A549 (cell line): ENCODE results near the gene PLD2. TPM values are rescaled to one million over a fixed set of nuclear protein-coding genes. Genes with fewer than 3 reads are reported as not detected.
A peak's percentile ranks its signal among the peaks of the same experiment; 100 is the strongest.

Experiments used
- ATAC-seq, 2 experiments: fragments of 200-7000 bp in 1 of 2; fragments of >200 bp in 1 of 2; cut with Nextera tagmentation in 1 of 2; cut with Tn5 transposase in 1 of 2; 3 replicates each; pipeline versions ENCODE4 v1.8.0 to v1.9.1; 2018 to 2020; ENCODE audit warnings: mild to moderate bottlenecking in 1 of 2, moderate library complexity in 1 of 2
- CTCF ChIA-PET: fragments of 300-600 bp; sonication (Branson Sonifier 250); formaldehyde crosslinking; extraction: SDS; loops from one replicate; lab custom pipeline; 2021; ENCODE audit warnings: antibody characterized with exemption, inconsistent platforms; lab: Yijun Ruan, JAX
- POLR2A ChIA-PET: fragments of 350-600 bp; formaldehyde crosslinking; extraction: SDS; loops from one replicate; lab custom pipeline; 2021; ENCODE audit warnings: antibody characterized with exemption, inconsistent platforms; lab: Yijun Ruan, JAX
- DNase-seq, 2 experiments: peaks; one replicate each; pipeline versions ENCODE4 v3.0.0 to v3.0.0-alpha.2; 2011 to 2016; ENCODE audit warnings: low read depth in 1 of 2, low spot score in 1 of 2
- FAIRE-seq: peaks from 2 replicates; lab custom pipeline; 2011; peaks lifted over from hg19 to GRCh38; lab: Jason Lieb, UNC
- H3K27ac ChIP-seq, 2 experiments: fragments of >200 bp; sonication (Bioruptor Twin); formaldehyde crosslinking; 3 replicates each; pipeline ENCODE4 v1.5.1; 2016 to 2017
- H3K4me1 ChIP-seq: fragments of >200 bp; sonication (Bioruptor Twin); formaldehyde crosslinking; 3 replicates; pipeline ENCODE4 v1.6.1; 2016
- H3K4me2 ChIP-seq: fragments of >200 bp; sonication (Bioruptor Twin); formaldehyde crosslinking; 3 replicates; pipeline ENCODE4 v1.6.1; 2016
- H3K4me3 ChIP-seq: fragments of >200 bp; sonication (Bioruptor Twin); formaldehyde crosslinking; 3 replicates; pipeline ENCODE4 v1.5.1; 2016
- H3K9me3 ChIP-seq: fragments of >200 bp; sonication (Bioruptor Twin); formaldehyde crosslinking; 3 replicates; pipeline ENCODE4 v1.6.1; 2016
- CHD2 ChIP-seq: fragments of 150-350 bp; IDR thresholded peaks from 2 replicates; pipeline ENCODE4 v1.6.1; 2014; ENCODE audit warnings: low read length; ENCODE audit not compliant: partially characterized antibody
- EP300 ChIP-seq, 2 experiments: fragments of >200 bp; sonication (Bioruptor Twin); formaldehyde crosslinking; IDR thresholded peaks; 2 replicates in 1 of 2; 3 replicates in 1 of 2; pipeline ENCODE4 v1.6.1; 2016 to 2017
- GATA3 ChIP-seq: IDR thresholded peaks from 2 replicates; pipeline ENCODE4 v1.6.1; 2012; ENCODE audit warnings: borderline replicate concordance
- HOXB13 ChIP-seq: fragments of 250-450 bp; sonication (Bioruptor Pico); IDR thresholded peaks from 2 replicates; pipeline ENCODE4 v1.5.0; 2020; ENCODE audit warnings: low read depth, mild to moderate bottlenecking, moderate library complexity
- JUNB ChIP-seq: fragments of >200 bp; sonication (Bioruptor Twin); formaldehyde crosslinking; IDR thresholded peaks from 2 replicates; pipeline ENCODE4 v1.6.1; 2016
- KDM1A ChIP-seq: fragments of 200-600 bp; sonication (generic); IDR thresholded peaks from 2 replicates; pipeline ENCODE4 v1.6.1; 2016; ENCODE audit warnings: low read depth, mild to moderate bottlenecking
- MAZ ChIP-seq: fragments of 150-350 bp; IDR thresholded peaks from 2 replicates; pipeline ENCODE4 v1.6.1; 2014; ENCODE audit warnings: antibody characterized with exemption, low read depth, low read length, borderline replicate concordance
- MYC ChIP-seq: IDR thresholded peaks from 2 replicates; pipeline ENCODE4 v1.6.1; 2012; ENCODE audit warnings: mild to moderate bottlenecking, inconsistent platforms, low read length, improper control_type of control experiment, borderline replicate concordance
- PHF8 ChIP-seq: fragments of 200-600 bp; sonication (generic); IDR thresholded peaks from 2 replicates; pipeline ENCODE4 v1.6.1; 2016; ENCODE audit warnings: low read depth, mild to moderate bottlenecking, antibody characterized with exemption, moderate library complexity, borderline replicate concordance
- POLR2A ChIP-seq: IDR thresholded peaks from 2 replicates; pipeline ENCODE4 v1.6.1; 2012; ENCODE audit warnings: mild to moderate bottlenecking, low read length
- RNF2 ChIP-seq: fragments of 200-600 bp; sonication (generic); IDR thresholded peaks from 2 replicates; pipeline ENCODE4 v1.6.1; 2016; ENCODE audit warnings: low read depth, mild to moderate bottlenecking, antibody characterized with exemption, moderate library complexity, borderline replicate concordance
- SMC3 ChIP-seq: fragments of >200 bp; sonication (Bioruptor Twin); formaldehyde crosslinking; IDR thresholded peaks from 3 replicates; pipeline ENCODE4 v1.6.1; 2018; ENCODE audit warnings: inconsistent platforms
- TFCP2L1 ChIP-seq: fragments of 250-450 bp; sonication (Bioruptor Pico); IDR thresholded peaks from 2 replicates; pipeline ENCODE4 v1.5.0; 2021; ENCODE audit warnings: mild to moderate bottlenecking
- TP53 ChIP-seq: fragments of 250-450 bp; sonication (Bioruptor Pico); IDR thresholded peaks from 2 replicates; pipeline ENCODE4 v1.5.0; 2021; ENCODE audit warnings: mild to moderate bottlenecking, moderate library complexity
- ZC3H11A ChIP-seq: fragments of 450-650 bp; IDR thresholded peaks from 2 replicates; pipeline ENCODE4 v1.6.1; 2014; ENCODE audit warnings: antibody characterized with exemption, mild to moderate bottlenecking
- ZSCAN20 ChIP-seq: fragments of 250-450 bp; sonication (Bioruptor Pico); IDR thresholded peaks from 2 replicates; pipeline ENCODE4 v1.8.0; 2022; ENCODE audit warnings: mild to moderate bottlenecking, moderate library complexity
- WGBS: methylation state at CpG from one replicate; pipeline ENCODE4 v1.1.6; 2017; ENCODE audit errors: missing lambda C conversion rate; 5-methylcytosine and 5-hydroxymethylcytosine counted together
- polyA plus RNA-seq, 4 experiments: library from polyadenylated mRNA; depleted of rRNA in 3 of 4; stranded (reverse); fragments of >200 nt; fragmentation: RNase III in 1 of 4; extraction: RNeasy Plus Mini Kit Qiagen cat#74134 plus additional on column Dnase treatment in 1 of 4; gene quantifications; 2 replicates in 3 of 4; 3 replicates in 1 of 4; pipeline ENCODE4 v1.2.3, GENCODE V29; 2011 to 2017
- TF ChIP-seq, protein P1 (sequence below): IDR thresholded peaks from 2 replicates; pipeline ENCODE4 v1.6.1; 2012
- TF ChIP-seq, protein P2 (sequence below): fragments of 250-450 bp; sonication (Bioruptor Pico); IDR thresholded peaks from 2 replicates; pipeline ENCODE4 v1.5.0; 2020; ENCODE audit warnings: low read depth, mild to moderate bottlenecking, moderate library complexity
- TF ChIP-seq, protein P3 (sequence below): fragments of 150-350 bp; IDR thresholded peaks from 2 replicates; pipeline ENCODE4 v1.6.1; 2014; ENCODE audit warnings: low read depth, mild to moderate bottlenecking, low read length
- TF ChIP-seq, protein P4 (sequence below): IDR thresholded peaks from 2 replicates; pipeline ENCODE4 v1.6.1; 2012
- TF ChIP-seq, protein P5 (sequence below): fragments of 250-450 bp; sonication (Bioruptor Pico); IDR thresholded peaks from 2 replicates; pipeline ENCODE4 v1.5.0; 2021; ENCODE audit warnings: mild to moderate bottlenecking, moderate library complexity, borderline replicate concordance

The PLD2 gene
- polyA plus RNA-seq, 2 of the 4 experiments (the other 2 are of a cell fraction): 17.0 to 23.0 TPM

DNA sequence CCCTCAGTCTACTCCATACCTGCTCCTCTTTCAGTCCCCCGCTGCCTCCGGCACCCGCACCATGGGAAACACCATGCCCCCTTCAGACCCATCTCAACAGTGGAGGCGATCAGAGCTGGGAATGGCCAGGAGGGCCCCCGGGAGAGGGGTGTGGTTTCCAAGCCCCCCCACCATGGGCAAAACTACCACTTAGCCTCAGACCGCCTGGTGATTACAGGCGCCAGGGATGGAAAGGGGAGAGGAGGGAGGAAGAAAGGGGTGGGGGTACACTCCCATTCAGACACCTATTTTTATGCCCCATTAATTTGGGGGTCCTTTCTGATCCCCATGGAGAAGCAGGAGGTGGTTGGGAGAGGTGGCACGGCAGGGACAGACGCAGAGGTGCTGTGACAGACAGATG, 4.7 kb upstream of the PLD2 start, which contains the start of gene C17orf114:
C17orf114 (minus strand) TSS at position 101 of the 400 bp plus-strand sequence.
- CTCF ChIA-PET: interaction anchor here (0.6 to 5.5 kb wide), 3 partner anchors 13 to 497 kb away, joined by 3 to 38 read pairs (median 5); partner anchors contain the start of genes GLTPD2 and MED11
- peaks cover 6% of the 10 kb centered on the region; the same call in 2 of the 3 replicates for H3K4me1 ChIP-seq
- ATAC-seq (no peak), FAIRE-seq (no peak)
- no peaks in the 10 kb centered on the region for H3K9me3 ChIP-seq
- H3K4me2 ChIP-seq: no peak within 1 kb of the TSS
- TF ChIP-seq EP300 (IDR thresholded peaks at IDR 0.05) (no peak), CHD2 (no peak), HOXB13 (CRISPR knock-in tag) (no peak), MAZ (no peak), GATA3 (no peak), MYC (no peak), ZC3H11A (no peak), RNF2 (no peak), ZSCAN20 (CRISPR knock-in tag) (no peak), POLR2A (no peak), TP53 (CRISPR knock-in tag) (no peak), PHF8 (no peak), SMC3 (no peak), KDM1A (no peak), JUNB (no peak)
- TF ChIP-seq, protein P1, sequence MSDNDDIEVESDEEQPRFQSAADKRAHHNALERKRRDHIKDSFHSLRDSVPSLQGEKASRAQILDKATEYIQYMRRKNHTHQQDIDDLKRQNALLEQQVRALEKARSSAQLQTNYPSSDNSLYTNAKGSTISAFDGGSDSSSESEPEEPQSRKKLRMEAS: no peak
- TF ChIP-seq, protein P2, sequence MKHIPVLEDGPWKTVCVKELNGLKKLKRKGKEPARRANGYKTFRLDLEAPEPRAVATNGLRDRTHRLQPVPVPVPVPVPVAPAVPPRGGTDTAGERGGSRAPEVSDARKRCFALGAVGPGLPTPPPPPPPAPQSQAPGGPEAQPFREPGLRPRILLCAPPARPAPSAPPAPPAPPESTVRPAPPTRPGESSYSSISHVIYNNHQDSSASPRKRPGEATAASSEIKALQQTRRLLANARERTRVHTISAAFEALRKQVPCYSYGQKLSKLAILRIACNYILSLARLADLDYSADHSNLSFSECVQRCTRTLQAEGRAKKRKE: no peak
- TF ChIP-seq, protein P3, sequence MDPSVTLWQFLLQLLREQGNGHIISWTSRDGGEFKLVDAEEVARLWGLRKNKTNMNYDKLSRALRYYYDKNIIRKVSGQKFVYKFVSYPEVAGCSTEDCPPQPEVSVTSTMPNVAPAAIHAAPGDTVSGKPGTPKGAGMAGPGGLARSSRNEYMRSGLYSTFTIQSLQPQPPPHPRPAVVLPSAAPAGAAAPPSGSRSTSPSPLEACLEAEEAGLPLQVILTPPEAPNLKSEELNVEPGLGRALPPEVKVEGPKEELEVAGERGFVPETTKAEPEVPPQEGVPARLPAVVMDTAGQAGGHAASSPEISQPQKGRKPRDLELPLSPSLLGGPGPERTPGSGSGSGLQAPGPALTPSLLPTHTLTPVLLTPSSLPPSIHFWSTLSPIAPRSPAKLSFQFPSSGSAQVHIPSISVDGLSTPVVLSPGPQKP: no peak
- TF ChIP-seq, protein P4, sequence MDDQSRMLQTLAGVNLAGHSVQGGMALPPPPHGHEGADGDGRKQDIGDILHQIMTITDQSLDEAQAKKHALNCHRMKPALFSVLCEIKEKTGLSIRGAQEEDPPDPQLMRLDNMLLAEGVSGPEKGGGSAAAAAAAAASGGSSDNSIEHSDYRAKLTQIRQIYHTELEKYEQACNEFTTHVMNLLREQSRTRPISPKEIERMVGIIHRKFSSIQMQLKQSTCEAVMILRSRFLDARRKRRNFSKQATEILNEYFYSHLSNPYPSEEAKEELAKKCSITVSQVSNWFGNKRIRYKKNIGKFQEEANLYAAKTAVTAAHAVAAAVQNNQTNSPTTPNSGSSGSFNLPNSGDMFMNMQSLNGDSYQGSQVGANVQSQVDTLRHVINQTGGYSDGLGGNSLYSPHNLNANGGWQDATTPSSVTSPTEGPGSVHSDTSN: no peak
- TF ChIP-seq, protein P5, sequence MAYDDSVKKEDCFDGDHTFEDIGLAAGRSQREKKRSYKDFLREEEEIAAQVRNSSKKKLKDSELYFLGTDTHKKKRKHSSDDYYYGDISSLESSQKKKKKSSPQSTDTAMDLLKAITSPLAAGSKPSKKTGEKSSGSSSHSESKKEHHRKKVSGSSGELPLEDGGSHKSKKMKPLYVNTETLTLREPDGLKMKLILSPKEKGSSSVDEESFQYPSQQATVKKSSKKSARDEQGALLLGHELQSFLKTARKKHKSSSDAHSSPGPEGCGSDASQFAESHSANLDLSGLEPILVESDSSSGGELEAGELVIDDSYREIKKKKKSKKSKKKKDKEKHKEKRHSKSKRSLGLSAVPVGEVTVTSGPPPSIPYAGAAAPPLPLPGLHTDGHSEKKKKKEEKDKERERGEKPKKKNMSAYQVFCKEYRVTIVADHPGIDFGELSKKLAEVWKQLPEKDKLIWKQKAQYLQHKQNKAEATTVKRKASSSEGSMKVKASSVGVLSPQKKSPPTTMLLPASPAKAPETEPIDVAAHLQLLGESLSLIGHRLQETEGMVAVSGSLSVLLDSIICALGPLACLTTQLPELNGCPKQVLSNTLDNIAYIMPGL (CRISPR knock-in tag): no peak
- TF ChIP-seq, all 56 proteins: peak for 0
- Histone ChIP-seq H3K4me3 (no peak within 1 kb of the TSS), H3K27ac (no peak within 1 kb of the TSS)
- no peak for DNase-seq
- WGBS: 87% methylated on average over 9 of the region's 9 CpGs
- POLR2A ChIA-PET: no interaction called here

DNA sequence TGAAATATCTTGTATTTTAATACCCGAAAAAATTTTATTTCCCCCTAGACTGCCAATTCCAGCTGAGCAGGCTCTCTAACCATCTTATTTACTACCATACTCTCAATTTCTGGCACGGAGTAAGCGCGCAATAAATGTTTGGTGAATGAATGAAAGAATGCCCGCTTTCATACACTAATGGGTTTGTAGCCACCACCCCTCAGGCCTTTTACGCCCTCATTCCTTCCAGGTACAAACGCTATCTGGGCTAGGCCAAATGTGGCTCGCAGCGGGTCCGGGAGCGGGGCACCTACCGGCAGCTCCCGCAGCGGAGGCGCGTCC, 536 bp upstream of the PLD2 start:
- CTCF ChIA-PET: interaction anchor here (0.6 to 5.2 kb wide), 13 partner anchors 10 to 241 kb away, joined by 3 to 36 read pairs (median 4); partner anchors contain the start of genes ARRB2, MED11 and PSMB6

More for the DNA sequence above, 536 bp upstream of the PLD2 start:
- Histone ChIP-seq H3K9me3 (no peaks in the 10 kb centered on the region), H3K27ac (peak overlapping the region; percentile 86 to 90), H3K4me2 (peak overlapping the region; percentile 88), H3K4me3 (peak overlapping the region; percentile 83), H3K4me1 (peaks cover 14% of the 10 kb centered on the region)
- 7% methylated on average over 12 of the region's 16 CpGs for WGBS
- FAIRE-seq (no peak), DNase-seq (peak in 1 of 2 experiments; percentile 71), ATAC-seq (no peak)
- no peak for TF ChIP-seq TFCP2L1 (CRISPR knock-in tag)
- POLR2A ChIA-PET: interaction anchor here (0.9 to 3.9 kb wide), 6 partner anchors 10 to 161 kb away, joined by 3 to 31 read pairs (median 4); partner anchors contain the start of genes GLTPD2, PSMB6, RNF167 and SLC25A11
